GM12878 (cell line): ENCODE data around the gene SLAMF1. TPM values are rescaled to one million over a fixed set of nuclear protein-coding genes. Genes with fewer than 3 reads are reported as not detected.

Experiments
- ATF2 ChIP-seq: IDR thresholded peaks from 2 replicates; pipeline ENCODE4 v1.6.1; 2012; ENCODE audit warnings: low read length, inconsistent platforms
- BCLAF1 ChIP-seq: fragments of 450-650 bp; IDR thresholded peaks from 2 replicates; pipeline ENCODE4 v1.6.1; 2017; ENCODE audit warnings: antibody characterized with exemption, mild to moderate bottlenecking, moderate library complexity
- CBX3 ChIP-seq: fragments of 200-600 bp; sonication (generic); IDR thresholded peaks from 2 replicates; pipeline ENCODE4 v1.6.1; 2016; ENCODE audit warnings: low read depth, borderline replicate concordance
- CHD2 ChIP-seq: IDR thresholded peaks from 2 replicates; pipeline ENCODE4 v1.6.1; 2011; ENCODE audit warnings: low read depth, low read length, improper control_type of control experiment, borderline replicate concordance
- GABPA ChIP-seq: IDR thresholded peaks from 2 replicates; pipeline ENCODE4 v1.6.1; 2014; ENCODE audit warnings: antibody characterized with exemption, low read depth, mild to moderate bottlenecking, inconsistent platforms
- MAX ChIP-seq: IDR thresholded peaks from 2 replicates; pipeline ENCODE4 v1.6.1; 2012; ENCODE audit warnings: low read depth, low read length, improper control_type of control experiment
- MTA3 ChIP-seq: IDR thresholded peaks from 2 replicates; pipeline ENCODE4 v1.6.1; 2012; ENCODE audit warnings: low read length, inconsistent platforms, borderline replicate concordance
- MYB ChIP-seq: fragments of 150-350 bp; IDR thresholded peaks from 2 replicates; pipeline ENCODE4 v1.6.1; 2014; ENCODE audit warnings: mild to moderate bottlenecking, low read depth, low read length, borderline replicate concordance
- NFXL1 ChIP-seq: fragments of 450-650 bp; IDR thresholded peaks from 2 replicates; pipeline ENCODE4 v1.6.1; 2017; ENCODE audit warnings: antibody characterized with exemption, mild to moderate bottlenecking, borderline replicate concordance
- POLR2AphosphoS5 ChIP-seq: IDR thresholded peaks from 2 replicates; pipeline ENCODE4 v1.6.1; 2011; ENCODE audit warnings: mild to moderate bottlenecking, low read length, inconsistent platforms
- RELB ChIP-seq: fragments of 450-650 bp; IDR thresholded peaks from 2 replicates; pipeline ENCODE4 v1.6.1; 2017; ENCODE audit warnings: low read depth, mild to moderate bottlenecking, moderate library complexity
- SP1 ChIP-seq: IDR thresholded peaks from one replicate; pipeline ENCODE4 v1.6.1; 2011; ENCODE audit warnings: low read depth, low read length
- USF1 ChIP-seq: IDR thresholded peaks from 2 replicates; pipeline ENCODE4 v1.6.1; 2011; ENCODE audit warnings: borderline replicate concordance, low read depth, mild to moderate bottlenecking, moderate library complexity, mixed read lengths, low read length; ENCODE audit not compliant: insufficient read depth; ENCODE audit errors: extremely low read length
- ZBED1 ChIP-seq: IDR thresholded peaks from 2 replicates; pipeline ENCODE4 v1.6.1; 2016; ENCODE audit warnings: borderline replicate concordance
- ZBTB40 ChIP-seq: fragments of 450-650 bp; IDR thresholded peaks from 2 replicates; pipeline ENCODE4 v1.6.1; 2016; ENCODE audit warnings: mild to moderate bottlenecking, moderate library complexity, borderline replicate concordance
- polyA plus RNA-seq, 11 experiments: library from polyadenylated mRNA; depleted of rRNA in 4 of 11; unstranded in 6 of 11; stranded (reverse) in 5 of 11; fragments of >200 nt; fragmentation: Nextera tagmentation in 4 of 11; fragmentation: Illumina TruSeq in 1 of 11; extraction: Ambion mirVana in 4 of 11; extraction: Trizol in 1 of 11; gene quantifications; 1 replicate in 1 of 11; 2 replicates in 10 of 11; pipeline versions ENCODE4 v1.2.1 to v1.2.3, GENCODE V29; 2011 to 2016; ENCODE audit warnings: inconsistent platforms in 2 of 11, missing spikeins in 2 of 11, low read depth in 1 of 11
- total RNA-seq, 4 experiments: library from RNA; depleted of rRNA in 3 of 4; stranded (reverse); fragments of >200 nt in 3 of 4; fragmentation: Illumina TruSeq in 1 of 4; extraction: Trizol in 1 of 4; gene quantifications; 2 replicates each; pipeline versions ENCODE4 v1.2.1 to v1.2.3, GENCODE V29; 2013 to 2021

Gene SLAMF1
- total and polyA plus RNA-seq, 10 of the 15 experiments (the other 5 are each of a cell fraction or from before 2014, with no cell fraction given) = 87.3 to 260 (median 131) TPM

- TF ChIP-seq ZBTB40 (no peak), BCLAF1 (no peak), MAX (no peak), MTA3 (peak; percentile 58; the same call in 1 of the 2 replicates), ZBED1 (peak; percentile 65; the same call in 1 of the 2 replicates), POLR2AphosphoS5 (no peak), USF1 (no peak), CHD2 (0 out of 2 replicates have a peak, but pooled peaks have one; percentile 26), NFXL1 (no peak), SP1 (no peak), RELB (no peak), CBX3 (no peak), ATF2 (peak; percentile 31; the same call in 1 of the 2 replicates), MYB (no peak), GABPA (no peak)
Observed at GRCh38 chr1:160672789-160673695, 26.2 kb upstream of the SLAMF1 start (continued).
